Caki2 (cell line): ENCODE results near the gene GPT2. TPM values are rescaled to one million over a fixed set of nuclear protein-coding genes. Genes with fewer than 3 reads are reported as not detected.

Source experiments
- DNase-seq: peaks from one replicate; pipeline ENCODE4 v3.0.0-alpha.2; 2015; ENCODE audit warnings: low read depth
- in situ Hi-C: cut with HindIII; loops from 2 replicates; pipeline ENCODE4 v1.10.0; 2016; ENCODE audit warnings: low sequenced_read_pairs, low pct_unique_long_range_greater_than_20kb, mixed read lengths
- total RNA-seq: library from RNA; depleted of rRNA; stranded (reverse); fragments of >200 nt; shearing (Covaris generic); gene quantifications from 2 replicates; pipeline ENCODE4 v1.2.3, GENCODE V29; 2014; ENCODE audit warnings: low replicate concordance

GPT2 gene
- total RNA-seq, 1 experiment from 2014 or later = 28.5 TPM

- in situ Hi-C loops = no loop called here
- no peak for DNase-seq
Measured at GRCh38 chr16:46911650-46912049, 27.5 kb downstream of the GPT2 start.

GRCh38 chr16:46914556-46915201 is 30.5 kb downstream of the GPT2 start:
- no peak for DNase-seq

GRCh38 chr16:46915483-46916025 is 31.4 kb downstream of the GPT2 start:
- in situ Hi-C loops = no loop called here
- DNase-seq = no peak

More at GRCh38 chr16:46914556-46915201, 30.5 kb downstream of the GPT2 start:
- in situ Hi-C loops = no loop called here

- peak; percentile 3 for DNase-seq
- in situ Hi-C loops = no loop called here
Measured at GRCh38 chr16:46916980-46917379, 32.8 kb downstream of the GPT2 start.

GRCh38 chr16:46918400-46918799 is 34.2 kb downstream of the GPT2 start:
- DNase-seq = no peak
- in situ Hi-C loops = no loop called here

- in situ Hi-C loops = no loop called here
- no peak for DNase-seq
Measured at GRCh38 chr16:46918905-46919792, 35.0 kb downstream of the GPT2 start.

- no peak for DNase-seq
- in situ Hi-C loops = no loop called here
Measured at GRCh38 chr16:46920402-46921068, 36.4 kb downstream of the GPT2 start.

GRCh38 chr16:46922239-46922638 is 38.1 kb downstream of the GPT2 start:
- no peak for DNase-seq
- in situ Hi-C loops = no loop called here

- no peak for DNase-seq
- in situ Hi-C loops = no loop called here
Measured at GRCh38 chr16:46923513-46924295, 39.5 kb downstream of the GPT2 start.

GRCh38 chr16:46924402-46924801 is 40.2 kb downstream of the GPT2 start:
- in situ Hi-C loops = no loop called here
- no peak for DNase-seq

- in situ Hi-C loops = no loop called here
- no peak for DNase-seq
Measured at GRCh38 chr16:46926470-46927225, 42.5 kb downstream of the GPT2 start.

GRCh38 chr16:46927273-46927672 is 43.1 kb downstream of the GPT2 start:
- no peak for DNase-seq
- in situ Hi-C loops = no loop called here

GRCh38 chr16:46928811-46929210 is 44.6 kb downstream of the GPT2 start:
- in situ Hi-C loops = no loop called here
- DNase-seq = no peak

- DNase-seq = peak; percentile 24
- in situ Hi-C loops = no loop called here
Measured at GRCh38 chr16:46929378-46930332, 45.5 kb downstream of the GPT2 start.

- in situ Hi-C loops = no loop called here
Measured at GRCh38 chr16:46930861-46931260, 46.7 kb downstream of the GPT2 start.

GRCh38 chr16:46932802-46933201 is 48.6 kb downstream of the GPT2 start:
- DNase-seq = no peak
- in situ Hi-C loops = no loop called here

More at GRCh38 chr16:46930861-46931260, 46.7 kb downstream of the GPT2 start:
- DNase-seq = no peak
